Mucosa of descending colon (tissue), 3 donors: ENCODE data around the gene AHRR. TPM values are rescaled to one million over a fixed set of nuclear protein-coding genes. Genes with fewer than 3 reads are reported as not detected.
"Not testable (repeated sequence)": the region's sequence is repeated elsewhere in the genome, so short reads cannot be mapped to it uniquely, and the experiment has no call there.

Experiments
- ATAC-seq: fragments of 200-7000 bp; cut with Tn5 transposase; one replicate; pipeline ENCODE4 v1.9.1; 2020; ENCODE audit warnings: mild to moderate bottlenecking, moderate library complexity
- DNase-seq, 3 donors: peaks; one replicate each; pipeline ENCODE4 v3.0.0-alpha.2; 2020
- H3K36me3 ChIP-seq: fragments of 200-600 bp; one replicate; pipeline ENCODE4 v1.8.0; 2021; ENCODE audit warnings: low read depth, mild to moderate bottlenecking
- H3K4me1 ChIP-seq: fragments of 200-600 bp; one replicate; pipeline ENCODE4 v1.8.0; 2021; ENCODE audit warnings: low read depth, mild to moderate bottlenecking
- H3K4me3 ChIP-seq: fragments of 200-600 bp; one replicate; pipeline ENCODE4 v1.8.0; 2021; ENCODE audit warnings: mild to moderate bottlenecking
- H3K9me3 ChIP-seq: fragments of 200-600 bp; one replicate; pipeline ENCODE4 v1.8.0; 2021; ENCODE audit warnings: mild to moderate bottlenecking
- intact Hi-C, 2 donors: fragments of 100-400 bp; cut with DNase I in 1 of 2; cut with micrococcal nuclease in 1 of 2; formaldehyde crosslinking; loops; one replicate each; pipeline versions ENCODE4 v1.11.0 to v1.11.1; 2022; cut with DNase I, micrococcal nuclease
- total RNA-seq, 3 donors: library from RNA; stranded (reverse); fragmentation: NEBNext Ultra II Directional in 2 of 3; extraction: Animal tissue kit (Norgen Biotek cat#: 25700) in 2 of 3; gene quantifications; one replicate each; pipeline versions ENCODE4 v1.2.1 to v1.2.4, GENCODE V29; 2021 to 2023
- TF ChIP-seq, protein P1 (sequence below): fragments of 200-600 bp; IDR thresholded peaks from one replicate; pipeline ENCODE4 v1.8.0; 2022; ENCODE audit warnings: antibody characterized with exemption, mild to moderate bottlenecking
- donor health status: DM: no; HTN: no; CAD: no; lungs with moderate emphysema.
- donor health status: DM: no; HTN: no; CAD: no.
- donor health status: DM: no; HTN: yes; CAD: no.

AHRR gene
- total RNA-seq, 3 donors from 2014 or later = 2.0 to 3.2 (median 2.3) TPM

DNA sequence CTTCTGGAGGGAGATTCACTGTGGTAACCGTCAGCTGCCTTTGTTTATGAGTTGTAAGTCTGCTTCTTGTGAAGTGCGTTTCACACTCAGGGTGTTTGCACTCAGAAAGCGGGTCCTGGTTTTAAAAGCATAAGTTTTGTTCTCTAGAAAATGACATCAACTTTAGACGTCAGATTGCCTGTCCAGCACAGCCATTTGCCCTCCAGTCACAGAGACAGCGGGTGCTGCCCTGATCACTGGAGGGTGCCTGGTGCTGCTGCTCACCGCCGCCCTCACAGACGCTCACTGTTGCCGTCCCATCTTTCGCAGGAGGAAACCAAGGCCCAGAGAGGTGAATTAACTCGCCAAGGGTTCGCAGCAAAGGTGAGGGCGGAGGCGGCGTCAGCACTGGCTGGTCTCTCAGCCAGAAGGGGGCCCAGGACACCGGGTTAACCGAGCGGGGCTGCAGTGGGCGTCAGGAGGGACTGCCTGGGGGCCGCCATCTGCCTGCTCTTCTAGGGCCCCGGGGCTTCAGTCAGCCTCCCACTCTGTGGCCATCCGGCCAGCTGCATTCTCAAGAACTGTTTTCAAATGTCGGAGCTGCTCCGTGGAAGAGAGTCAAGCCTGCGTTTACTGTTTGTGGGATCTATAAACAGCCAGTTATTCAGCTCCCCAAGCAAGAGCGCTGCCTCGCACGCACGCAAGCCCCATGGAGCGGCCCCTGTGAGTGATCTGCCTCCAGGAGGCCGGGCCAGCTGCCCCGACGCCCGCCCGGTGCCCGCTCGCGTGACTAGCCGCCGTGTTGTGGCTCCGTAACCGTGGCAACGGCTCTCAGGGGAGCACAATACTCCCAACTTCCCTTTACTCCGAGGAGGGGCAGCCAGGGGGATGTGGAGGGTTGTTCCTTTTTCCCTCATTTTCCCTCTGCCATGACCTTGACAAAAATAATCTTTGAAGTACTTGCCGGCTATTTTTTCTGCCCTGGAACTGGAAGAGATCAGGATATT is 78.1 kb downstream of the AHRR start:
- no peak overlapping the region for H3K4me3 ChIP-seq
- no peaks in the 10 kb centered on the region for H3K9me3 ChIP-seq
- no peaks in the 10 kb centered on the region for H3K36me3 ChIP-seq
- DNase-seq (peak; percentile 69 to 88 (median 80)), ATAC-seq (peak; percentile 86)
- TF ChIP-seq, protein P1, sequence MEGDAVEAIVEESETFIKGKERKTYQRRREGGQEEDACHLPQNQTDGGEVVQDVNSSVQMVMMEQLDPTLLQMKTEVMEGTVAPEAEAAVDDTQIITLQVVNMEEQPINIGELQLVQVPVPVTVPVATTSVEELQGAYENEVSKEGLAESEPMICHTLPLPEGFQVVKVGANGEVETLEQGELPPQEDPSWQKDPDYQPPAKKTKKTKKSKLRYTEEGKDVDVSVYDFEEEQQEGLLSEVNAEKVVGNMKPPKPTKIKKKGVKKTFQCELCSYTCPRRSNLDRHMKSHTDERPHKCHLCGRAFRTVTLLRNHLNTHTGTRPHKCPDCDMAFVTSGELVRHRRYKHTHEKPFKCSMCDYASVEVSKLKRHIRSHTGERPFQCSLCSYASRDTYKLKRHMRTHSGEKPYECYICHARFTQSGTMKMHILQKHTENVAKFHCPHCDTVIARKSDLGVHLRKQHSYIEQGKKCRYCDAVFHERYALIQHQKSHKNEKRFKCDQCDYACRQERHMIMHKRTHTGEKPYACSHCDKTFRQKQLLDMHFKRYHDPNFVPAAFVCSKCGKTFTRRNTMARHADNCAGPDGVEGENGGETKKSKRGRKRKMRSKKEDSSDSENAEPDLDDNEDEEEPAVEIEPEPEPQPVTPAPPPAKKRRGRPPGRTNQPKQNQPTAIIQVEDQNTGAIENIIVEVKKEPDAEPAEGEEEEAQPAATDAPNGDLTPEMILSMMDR = no peak
- H3K4me1 ChIP-seq = no peaks in the 10 kb centered on the region
- intact Hi-C loops = no loop called here

DNA sequence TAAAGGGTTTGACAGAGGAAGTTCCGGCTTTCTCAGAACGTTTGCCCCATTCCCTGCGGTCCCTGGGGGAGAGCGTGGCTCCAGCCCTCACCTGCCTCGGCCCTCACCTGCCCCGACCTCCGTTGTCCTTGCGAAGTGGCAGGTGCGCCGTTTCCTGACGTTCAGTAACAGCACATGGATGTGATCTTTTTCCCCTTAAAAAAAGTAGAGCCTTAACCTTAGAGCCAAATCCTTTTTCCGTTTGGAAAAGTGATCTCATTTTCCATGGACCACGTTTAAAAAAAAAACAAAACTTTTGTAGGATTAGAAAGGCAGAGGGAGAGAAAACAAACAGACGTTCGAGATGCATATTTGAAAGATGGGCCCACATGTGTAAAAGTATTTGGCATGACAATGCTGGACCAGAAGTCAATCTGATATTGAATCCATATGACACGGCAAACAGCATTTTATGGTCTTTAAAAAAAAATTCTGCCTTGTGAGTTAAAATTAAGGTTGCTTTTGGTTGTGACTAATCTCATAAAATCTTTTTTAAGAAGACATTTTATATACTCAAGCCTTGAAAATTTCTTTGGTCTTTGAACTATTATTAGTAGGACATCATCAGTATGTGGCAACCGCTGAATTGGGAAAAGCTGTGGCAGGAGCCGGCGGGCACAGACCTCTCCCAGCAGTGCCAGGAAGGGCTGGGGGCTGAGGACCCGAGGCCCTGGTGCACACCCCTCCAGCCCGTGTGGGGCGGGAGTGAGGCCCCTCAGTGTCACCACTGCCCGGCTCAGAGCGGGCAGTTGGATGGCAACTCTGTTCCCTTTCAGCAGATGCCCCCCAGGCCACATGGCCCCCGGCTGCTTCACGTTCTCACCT is 79.0 kb downstream of the AHRR start:
- H3K36me3 ChIP-seq = no peaks in the 10 kb centered on the region
- peak in 2 of 3 donors; percentile 24 to 40 for DNase-seq
- H3K9me3 ChIP-seq = no peaks in the 10 kb centered on the region
- H3K4me1 ChIP-seq = no peaks in the 10 kb centered on the region
- ATAC-seq = peak; percentile 22
- no peak overlapping the region for H3K4me3 ChIP-seq
- intact Hi-C loops = no loop called here
- TF ChIP-seq, protein P1 = no peak

DNA sequence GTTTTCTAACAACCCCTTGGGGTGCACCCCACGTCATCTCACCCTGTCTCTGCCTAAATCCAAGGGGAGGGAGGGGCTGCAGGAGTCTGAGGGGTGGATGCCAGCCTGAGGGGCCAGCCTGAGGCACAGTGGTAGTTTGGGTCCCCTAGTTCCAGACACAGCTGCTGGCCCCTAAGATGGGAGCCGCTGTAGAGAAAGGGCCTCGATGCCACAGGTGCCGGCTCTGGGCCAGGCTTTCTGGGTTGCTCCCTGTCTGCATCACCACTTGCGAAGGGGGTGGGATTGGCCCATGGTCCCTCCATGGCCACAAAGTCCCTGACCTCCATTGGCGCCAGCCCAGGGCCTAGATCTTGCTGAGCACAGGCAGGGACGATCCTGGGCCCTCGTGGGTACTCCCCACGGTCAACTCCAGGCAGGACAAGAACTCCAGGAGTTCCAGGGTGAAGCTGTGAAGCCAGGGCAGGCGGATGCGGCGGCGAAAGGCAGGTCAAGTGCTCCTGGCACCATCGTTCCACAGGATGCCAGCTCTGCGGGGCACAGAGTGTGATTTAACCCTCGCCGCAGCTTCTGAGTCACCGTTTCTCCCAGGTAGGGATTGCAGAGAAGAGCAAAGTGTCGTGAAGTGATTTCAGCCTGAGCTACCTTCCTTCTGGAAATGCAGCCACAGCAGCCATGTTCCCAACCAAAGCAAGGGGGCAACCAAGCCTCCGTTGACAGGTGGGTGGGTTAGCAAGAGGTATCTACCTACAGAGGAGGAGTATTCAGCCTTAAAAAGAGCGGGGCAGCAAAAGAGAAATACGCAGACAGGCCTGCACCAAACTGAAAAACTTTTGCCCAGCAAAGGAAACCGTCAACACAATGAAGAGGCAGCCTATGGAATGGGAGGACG is 79.9 kb downstream of the AHRR start:
- ATAC-seq (no peak), DNase-seq (peak in 2 of 3 donors; percentile 18 to 52)
- intact Hi-C loops = no loop called here
- Histone ChIP-seq H3K4me1 (no peaks in the 10 kb centered on the region), H3K9me3 (no peaks in the 10 kb centered on the region), H3K4me3 (no peak overlapping the region), H3K36me3 (no peaks in the 10 kb centered on the region)
- TF ChIP-seq, protein P1 = no peak

DNA sequence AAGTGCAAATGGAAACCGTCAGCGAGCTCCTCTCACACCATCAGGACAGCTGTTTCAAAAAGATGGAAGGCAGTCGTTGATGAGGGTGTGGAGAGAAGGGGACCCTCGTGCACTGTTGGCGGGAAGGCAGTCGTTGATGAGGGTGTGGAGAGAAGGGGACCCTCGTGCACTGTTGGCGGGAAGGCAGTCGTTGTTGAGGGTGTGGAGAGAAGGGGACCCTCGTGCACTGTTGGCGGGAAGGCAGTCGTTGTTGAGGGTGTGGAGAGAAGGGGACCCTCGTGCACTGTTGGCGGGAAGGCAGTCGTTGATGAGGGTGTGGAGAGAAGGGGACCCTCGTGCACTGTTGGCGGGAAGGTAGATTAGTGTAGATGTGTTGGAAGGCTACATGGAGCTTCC is 80.7 kb downstream of the AHRR start:
- H3K4me1 ChIP-seq, H3K9me3 ChIP-seq, H3K36me3 ChIP-seq, intact Hi-C loops, H3K4me3 ChIP-seq, ATAC-seq: not testable (repeated sequence)
- DNase-seq = peak in 2 of 3 donors; percentile 8 to 17

DNA sequence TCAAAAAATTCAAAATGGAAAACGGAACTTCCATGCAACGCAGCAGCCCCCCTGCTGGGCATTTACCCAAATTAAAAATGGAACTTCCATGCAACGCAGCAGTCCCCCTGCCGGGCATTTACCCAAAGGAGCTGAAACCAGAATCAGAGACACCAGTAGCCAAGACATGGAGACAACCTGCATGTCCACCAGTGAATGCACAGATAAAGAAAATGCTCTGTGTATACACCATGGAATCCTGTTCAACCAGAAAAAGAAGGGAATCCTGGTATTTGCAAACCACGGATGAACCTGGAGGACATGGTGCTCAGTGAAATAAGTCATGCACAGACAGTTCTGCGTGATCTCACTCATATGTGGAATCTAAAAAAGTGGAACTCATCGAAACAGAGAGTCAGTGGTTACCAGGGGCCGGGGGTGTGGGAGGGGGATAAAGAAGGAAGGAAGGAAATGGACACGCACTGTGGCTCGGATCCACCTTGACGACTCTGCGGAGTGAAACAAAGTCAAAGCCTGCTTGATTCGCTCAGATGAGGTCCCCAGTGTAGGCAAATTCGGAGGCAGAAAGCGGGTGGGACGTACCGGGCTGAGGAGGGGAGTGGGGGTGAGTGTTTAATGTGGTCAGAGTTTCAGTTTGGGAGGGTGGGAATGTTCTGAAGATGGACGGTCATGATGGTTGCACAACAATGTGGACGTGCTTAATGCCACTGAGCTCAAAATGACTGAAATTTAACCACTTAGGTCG is 81.3 kb downstream of the AHRR start:
- intact Hi-C loops = no loop called here
- DNase-seq (peak in 2 of 3 donors; percentile 17 to 41), ATAC-seq (peak; percentile 9)
- Histone ChIP-seq H3K9me3 (no peaks in the 10 kb centered on the region), H3K4me3 (no peak overlapping the region), H3K4me1 (no peaks in the 10 kb centered on the region), H3K36me3 (no peaks in the 10 kb centered on the region)
- TF ChIP-seq, protein P1 = no peak
